Heart right ventricle (tissue), 16 donors: ENCODE data around the gene SLC8A1. TPM values are rescaled to one million over a fixed set of nuclear protein-coding genes. Genes with fewer than 3 reads are reported as not detected.
A peak's percentile ranks its signal among the peaks of the same experiment; 100 is the strongest.

Experiments
- ATAC-seq, 8 donors: fragments of 200-7000 bp; cut with Tn5 transposase; one replicate each; pipeline ENCODE4 v1.9.1; 2020; ENCODE audit warnings: mild to moderate bottlenecking in 8 of 8, moderate library complexity in 8 of 8, moderate number of reproducible peaks in 1 of 8
- DNase-seq, 2 donors: peaks; one replicate each; pipeline ENCODE4 v3.0.0-alpha.2; 2020
- H3K27ac ChIP-seq, 10 donors: fragments of 200-600 bp; sonication (generic) in 2 of 10; one replicate each; pipeline versions ENCODE4 v1.5.0 to v1.8.0; 2020 to 2022; ENCODE audit warnings: mild to moderate bottlenecking in 3 of 10
- H3K27me3 ChIP-seq, 7 donors: fragments of 200-600 bp; one replicate each; pipeline ENCODE4 v1.8.0; 2021 to 2022; ENCODE audit warnings: mild to moderate bottlenecking in 2 of 7
- H3K36me3 ChIP-seq, 9 donors: fragments of 200-600 bp; sonication (generic) in 1 of 9; one replicate each; pipeline versions ENCODE4 v1.5.0 to v1.8.0; 2020 to 2022; ENCODE audit warnings: mild to moderate bottlenecking in 2 of 9
- H3K4me1 ChIP-seq, 9 donors: fragments of 200-600 bp; sonication (generic) in 1 of 9; one replicate each; pipeline versions ENCODE4 v1.5.0 to v1.8.0; 2020 to 2022; ENCODE audit warnings: mild to moderate bottlenecking in 4 of 9
- H3K4me3 ChIP-seq, 10 donors: fragments of 200-600 bp; sonication (generic) in 2 of 10; one replicate each; pipeline versions ENCODE4 v1.5.0 to v1.8.0; 2020 to 2022; ENCODE audit warnings: mild to moderate bottlenecking in 7 of 10, moderate library complexity in 2 of 10
- H3K9me3 ChIP-seq, 11 donors: fragments of 200-600 bp in 10 of 11; sonication (generic) in 2 of 11; one replicate each; pipeline versions ENCODE4 v1.5.0 to v1.8.0; 2013 to 2022; ENCODE audit warnings: mild to moderate bottlenecking in 2 of 11, control low read depth in 1 of 11, moderate library complexity in 1 of 11
- CTCF ChIP-seq, 9 donors: fragments of 200-600 bp; sonication (generic) in 2 of 9; IDR thresholded peaks; one replicate each; pipeline versions ENCODE4 v1.5.0 to v1.8.0; 2021 to 2022; ENCODE audit warnings: antibody characterized with exemption in 9 of 9, mild to moderate bottlenecking in 5 of 9, moderate library complexity in 1 of 9
- WGBS, 2 donors: extraction: QIAGEN DNeasy Blood & Tissue Kit; methylation state at CpG; one replicate each; pipeline ENCODE4 v1.1.7; 2013; ENCODE audit warnings: inconsistent platforms in 1 of 2; 5-methylcytosine and 5-hydroxymethylcytosine counted together
- intact Hi-C, 10 donors: fragments of 100-400 bp; cut with DNase I; formaldehyde crosslinking; loops; one replicate each; pipeline versions ENCODE4 v1.11.1 to v1.14.2; 2022
- polyA plus RNA-seq, 2 donors: library from polyadenylated mRNA; stranded (reverse); fragments of 200-250 nt; gene quantifications; one replicate each; pipeline ENCODE4 v1.2.3, GENCODE V29; 2013
- total RNA-seq, 10 donors: library from RNA; stranded (reverse); fragmentation: NEBNext Ultra II Directional in 3 of 10; extraction: Animal tissue kit (Norgen Biotek cat#: 25700) in 3 of 10; gene quantifications; one replicate each; pipeline versions ENCODE4 v1.2.1 to v1.2.4, GENCODE V29; 2021 to 2023
- donor health status: Arrhythmogenic right ventricular cardiomyopathy.
- donor health status: ischemic (EF 13 %, LVEDD 7.1; RV severe dilation, severe dysfunction).
- donor health status: healthy with polysubstance abuse.
- donor health status: DM: no; HTN: yes; CAD: no.
- donor health status: DM: no; HTN: no; CAD: no.
- donor health status: ischemic (EF 25% LVEDD 6.9; RV normal size, moderate dysfunction).
- donor health status: ischemic (EF 25% LVEDD 5.7; RV mildly dilated, moderate dysfunction).
- donor health status: healthy.
- donor health status: DM: yes; HTN: yes; CAD: no.
- donor health status: Ischemic cardiomyopathy.
- donor health status: ischemic (EF 35%, LVEDD 5.7; RV mildly dilated, moderate dysfunction).
- donor health status: nonischemic (EF 11% LVEDD 7.7; RV severe dilation, severe dysfunction).
- donor health status: DM: yes; HTN: yes; CAD: no.
- donor health status: PGD.
- donor health status: ischemic (EF 29% LVEDD 5.4; RV normal size, mild dysfunction).
- donor health status: nonischemic (EF 23%, LVEDD 6.1; RV moderate dilation, normal function).

Gene SLC8A1
- total and polyA plus RNA-seq, 12 donors: 11.1 to 1,497 (median 1,067) TPM

DNA sequence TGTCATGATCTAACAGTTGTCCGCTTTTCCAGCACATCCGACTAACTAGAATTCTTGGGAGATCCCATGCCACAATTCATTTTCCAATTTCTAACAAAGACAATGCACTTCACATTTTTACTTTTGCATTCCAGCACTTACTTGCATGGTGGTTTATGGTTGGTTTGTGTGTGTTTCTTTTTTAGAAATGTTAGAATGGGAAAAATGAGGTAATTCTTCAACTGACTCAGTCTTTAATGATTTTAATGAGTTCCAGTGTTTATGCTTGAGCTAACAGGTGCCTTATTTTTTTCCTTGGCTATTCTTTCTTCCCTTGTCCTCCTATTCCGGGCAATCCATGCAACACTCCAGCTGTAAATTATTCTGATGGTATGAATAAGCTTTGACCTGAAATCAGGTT lies 46.4 kb downstream of the SLC8A1 start:
- WGBS, 2 donors: 79 to 82% methylated on average over 3 of the region's 3 CpGs
- Histone ChIP-seq H3K27me3 (no peaks in the 10 kb centered on the region), H3K9me3 (no peaks in the 10 kb centered on the region), H3K4me1 (peaks cover 7 to 97% (median 68%) of the 10 kb centered on the region in 9 donors), H3K4me3 (no peak overlapping the region), H3K36me3 (no peaks in the 10 kb centered on the region), H3K27ac (no peak overlapping the region)
- DNase-seq (no peak), ATAC-seq (no peak)
- no peak for TF ChIP-seq CTCF (IDR thresholded peaks at IDR 0.05)
- intact Hi-C loops: no loop called here

DNA sequence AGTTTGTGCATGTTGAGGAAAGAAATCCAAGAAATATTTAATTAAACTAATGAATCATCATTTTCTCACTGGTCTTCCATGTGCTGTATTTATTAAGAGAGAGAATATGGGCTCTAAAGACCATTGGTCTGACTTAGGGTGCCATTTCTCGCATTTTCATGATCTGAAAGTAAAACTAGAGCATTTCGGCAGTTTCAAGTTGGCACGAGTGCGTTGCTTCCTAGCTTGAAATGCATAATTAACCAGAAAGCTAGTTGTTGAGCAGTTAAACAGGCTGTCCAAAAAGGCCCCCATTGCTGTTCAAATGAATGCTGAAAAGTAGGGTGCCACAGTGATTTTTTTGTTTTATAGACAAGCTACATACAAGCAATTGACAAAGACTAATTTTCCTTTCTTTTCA lies 47.4 kb downstream of the SLC8A1 start:
- no peaks in the 10 kb centered on the region for H3K9me3 ChIP-seq
- WGBS, 2 donors: 68 to 83% methylated on average over 4 of the region's 4 CpGs
- H3K27ac ChIP-seq: peak overlapping the region in 1 of 10 donors; percentile 32
- H3K36me3 ChIP-seq: no peaks in the 10 kb centered on the region
- ATAC-seq: no peak
- DNase-seq: no peak
- H3K4me3 ChIP-seq: no peak overlapping the region
- peaks cover 7 to 97% (median 66%) of the 10 kb centered on the region in 9 donors for H3K4me1 ChIP-seq
- intact Hi-C loops: no loop called here
- TF ChIP-seq CTCF (IDR thresholded peaks at IDR 0.05): no peak
- H3K27me3 ChIP-seq: no peaks in the 10 kb centered on the region

DNA sequence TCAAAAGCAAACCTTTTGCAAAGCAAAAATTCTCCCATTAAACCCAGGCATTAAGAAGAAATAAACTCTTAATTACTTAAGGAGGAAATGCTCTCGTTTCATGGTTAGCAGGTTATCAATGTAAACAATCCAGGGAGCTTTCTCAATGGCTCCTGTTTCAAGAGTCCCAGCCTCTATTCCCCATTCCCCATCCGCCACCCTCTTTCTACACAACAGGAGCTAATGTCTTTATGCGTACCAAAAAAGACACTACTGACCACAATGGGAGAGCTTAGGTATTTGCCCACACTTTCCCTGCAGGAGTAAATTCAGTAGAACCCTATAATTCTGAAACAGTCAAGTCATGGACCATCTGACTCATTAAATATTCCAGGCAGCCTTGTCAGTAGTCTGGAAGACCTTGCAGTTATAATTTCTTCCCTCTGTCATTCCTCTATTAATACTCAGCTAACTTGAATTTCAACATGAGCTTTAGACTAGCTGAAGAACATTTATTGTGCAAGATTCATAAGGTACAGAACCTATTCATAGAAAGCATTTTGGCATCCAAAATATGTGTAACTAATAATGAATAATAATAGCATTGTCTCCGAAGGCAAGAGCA lies 48.6 kb downstream of the SLC8A1 start:
- DNase-seq (no peak), ATAC-seq (peak in 7 of 8 donors; percentile 18 to 86 (median 66))
- H3K4me1 ChIP-seq: peaks cover 9 to 97% (median 60%) of the 10 kb centered on the region in 9 donors
- no peaks in the 10 kb centered on the region for H3K36me3 ChIP-seq
- TF ChIP-seq CTCF (IDR thresholded peaks at IDR 0.05): no peak
- no peaks in the 10 kb centered on the region for H3K27me3 ChIP-seq
- no peaks in the 10 kb centered on the region for H3K9me3 ChIP-seq
- 55 to 69% methylated on average over 4 of the region's 4 CpGs for WGBS, 2 donors
- intact Hi-C loops: no loop called here
- H3K4me3 ChIP-seq: no peak overlapping the region
- peak overlapping the region in 8 of 10 donors; percentile 12 to 74 (median 56) for H3K27ac ChIP-seq

DNA sequence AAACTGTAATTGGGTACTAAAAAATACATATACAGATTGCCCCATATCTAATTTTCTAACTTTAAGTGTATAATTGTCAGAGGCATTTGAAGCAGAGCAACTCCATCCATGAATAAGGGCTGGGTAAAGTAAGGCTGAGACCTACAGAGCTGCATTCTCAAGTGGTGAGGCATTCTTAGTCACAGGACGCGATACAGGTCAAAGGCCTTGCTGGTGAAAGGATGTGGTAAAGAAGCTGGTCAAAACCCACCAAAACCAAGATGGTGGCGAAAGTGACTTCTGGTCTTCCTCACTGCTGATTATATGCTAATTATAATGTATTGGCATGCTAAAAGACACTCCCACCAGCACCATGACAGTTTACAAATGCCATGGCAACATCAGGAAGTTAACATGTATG lies 50.0 kb downstream of the SLC8A1 start:
- Histone ChIP-seq H3K27ac (peak overlapping the region in 3 of 10 donors; percentile 16 to 74 (median 54)), H3K4me3 (no peak overlapping the region), H3K27me3 (no peaks in the 10 kb centered on the region), H3K36me3 (no peaks in the 10 kb centered on the region), H3K9me3 (no peaks in the 10 kb centered on the region), H3K4me1 (peaks cover 9 to 98% (median 57%) of the 10 kb centered on the region in 9 donors)
- ATAC-seq: no peak
- intact Hi-C loops: no loop called here
- no peak for TF ChIP-seq CTCF (IDR thresholded peaks at IDR 0.05)
- DNase-seq: no peak
- WGBS, 2 donors: 84 to 85% methylated on average over 3 of the region's 3 CpGs
